Stimulated activated CD8-positive, alpha-beta memory T cell treated with anti-CD3 and anti-CD28 coated beads, Interleukin-15, amount 100 ng/mL, for 1 hour (primary cell): ENCODE results near the gene ADGRG3.

ENCODE experiments used
- DNase-seq: peaks from one replicate; pipeline ENCODE4 v3.0.0-alpha.2; 2020; ENCODE audit warnings: low read depth

The ADGRG3 gene

GRCh38 chr16:57630931-57631845 lies 36.9 kb upstream of the ADGRG3 start:
- DNase-seq, result no peak

GRCh38 chr16:57632568-57632967 lies 35.5 kb upstream of the ADGRG3 start:
- DNase-seq, result no peak

GRCh38 chr16:57633383-57634064 lies 34.6 kb upstream of the ADGRG3 start:
- DNase-seq, result no peak

- no peak for DNase-seq
Measured at GRCh38 chr16:57634171-57634570, 33.9 kb upstream of the ADGRG3 start.

GRCh38 chr16:57635266-57636097 lies 32.6 kb upstream of the ADGRG3 start:
- no peak for DNase-seq

- DNase-seq, result no peak
Measured at GRCh38 chr16:57636184-57636583, 31.9 kb upstream of the ADGRG3 start.

GRCh38 chr16:57637020-57637419 lies 31.1 kb upstream of the ADGRG3 start:
- DNase-seq, result no peak

GRCh38 chr16:57637424-57637823 lies 30.7 kb upstream of the ADGRG3 start:
- no peak for DNase-seq

- DNase-seq, result no peak
Measured at GRCh38 chr16:57637965-57638364, 30.1 kb upstream of the ADGRG3 start.

GRCh38 chr16:57638381-57638780 lies 29.7 kb upstream of the ADGRG3 start:
- no peak for DNase-seq

- DNase-seq, result no peak
Measured at GRCh38 chr16:57639172-57639887, 28.8 kb upstream of the ADGRG3 start.

GRCh38 chr16:57640185-57640584 lies 27.9 kb upstream of the ADGRG3 start:
- no peak for DNase-seq

GRCh38 chr16:57640612-57641011 lies 27.5 kb upstream of the ADGRG3 start:
- no peak for DNase-seq

GRCh38 chr16:57642160-57643135 lies 25.7 kb upstream of the ADGRG3 start:
- DNase-seq, result no peak

GRCh38 chr16:57643147-57643874 lies 24.8 kb upstream of the ADGRG3 start:
- no peak for DNase-seq

- DNase-seq, result no peak
Measured at GRCh38 chr16:57643910-57644309, 24.2 kb upstream of the ADGRG3 start.

- no peak for DNase-seq
Measured at GRCh38 chr16:57644383-57645014, 23.6 kb upstream of the ADGRG3 start.

- no peak for DNase-seq
Measured at GRCh38 chr16:57645169-57645568, 22.9 kb upstream of the ADGRG3 start.

- no peak for DNase-seq
Measured at GRCh38 chr16:57645691-57646387, 22.3 kb upstream of the ADGRG3 start.
